ENCODE data around the gene ZNF22.

Gene ZNF22

GRCh38 chr10:44956226-44956625 lies 44.5 kb upstream of the ZNF22 start:
- no peak for TF ChIP-seq CTCF (IDR thresholded peaks at IDR 0.05; ENCODE audit: control extremely low read depth, extremely low read depth, low read depth, missing control alignments)
- CTCF ChIA-PET: interaction anchor here (14.0 to 15.9 kb wide), 3 partner anchors 8 to 23 kb away, joined by 117 to 211 read pairs (median 151); partner anchors contain the start of gene RASSF4
- POLR2A ChIA-PET: no interaction called here
- no peak for DNase-seq (ENCODE audit: extremely low spot score)

GRCh38 chr10:44956717-44957706 lies 43.7 kb upstream of the ZNF22 start:
- POLR2A ChIA-PET: no interaction called here
- CTCF ChIA-PET: interaction anchor here (1.2 to 14.7 kb wide), 3 partner anchors 7 to 28 kb away, joined by 3 to 151 read pairs (median 117); partner anchors contain the start of gene RASSF4

GRCh38 chr10:44958196-44958897 lies 42.4 kb upstream of the ZNF22 start:
- no peak for DNase-seq (ENCODE audit: extremely low spot score)
- ChIA-PET POLR2A (no interaction called here), CTCF (interaction anchor here (1.2 to 14.7 kb wide), 5 partner anchors 6 to 30 kb away, joined by 3 to 151 read pairs (median 117); partner anchors contain the start of genes DEPP1 and RASSF4)
- TF ChIP-seq CTCF (IDR thresholded peaks at IDR 0.05; ENCODE audit: control extremely low read depth, extremely low read depth, low read depth, missing control alignments): no peak

More at GRCh38 chr10:44956717-44957706, 43.7 kb upstream of the ZNF22 start:
- DNase-seq (ENCODE audit: extremely low spot score): no peak
- TF ChIP-seq CTCF (IDR thresholded peaks at IDR 0.05; ENCODE audit: control extremely low read depth, extremely low read depth, low read depth, missing control alignments): no peak

- ChIA-PET CTCF (interaction anchor here (9.8 to 14.7 kb wide), 4 partner anchors 5 to 25 kb away, joined by 114 to 151 read pairs (median 134); partner anchors contain the start of genes DEPP1 and RASSF4), POLR2A (no interaction called here)
- TF ChIP-seq CTCF (IDR thresholded peaks at IDR 0.05; ENCODE audit: control extremely low read depth, extremely low read depth, low read depth, missing control alignments): no peak
- DNase-seq (ENCODE audit: extremely low spot score): no peak
Observed at GRCh38 chr10:44958898-44959246, 41.9 kb upstream of the ZNF22 start.

- CTCF ChIA-PET: interaction anchor here (9.8 to 14.7 kb wide), 4 partner anchors 5 to 25 kb away, joined by 114 to 151 read pairs (median 134); partner anchors contain the start of genes DEPP1 and RASSF4
- peak; percentile 99 for DNase-seq (ENCODE audit: extremely low spot score)
- no peak for TF ChIP-seq CTCF (IDR thresholded peaks at IDR 0.05; ENCODE audit: control extremely low read depth, extremely low read depth, low read depth, missing control alignments)
- POLR2A ChIA-PET: interaction anchor here (1.0 kb wide), 2 partner anchors 18 to 20 kb away, joined by 3 to 9 read pairs; partner anchors contain the start of gene DEPP1
Observed at GRCh38 chr10:44959247-44960087, 41.3 kb upstream of the ZNF22 start, which contains the start of gene RASSF4. Gene RASSF4, plus strand, starts transcription at chr10:44959802. Its CDS starts 10,401 bp downstream, at chr10:44970203.
